ENCODE measurements around the gene HPDL. TPM values are rescaled to one million over a fixed set of nuclear protein-coding genes. Genes with fewer than 3 reads are reported as not detected.
"Not testable (repeated sequence)": the region's sequence is repeated elsewhere in the genome, so short reads cannot be mapped to it uniquely, and the experiment has no call there.

The HPDL gene
- total RNA-seq, 1 donor from 2014 or later: 2.6 TPM

DNA sequence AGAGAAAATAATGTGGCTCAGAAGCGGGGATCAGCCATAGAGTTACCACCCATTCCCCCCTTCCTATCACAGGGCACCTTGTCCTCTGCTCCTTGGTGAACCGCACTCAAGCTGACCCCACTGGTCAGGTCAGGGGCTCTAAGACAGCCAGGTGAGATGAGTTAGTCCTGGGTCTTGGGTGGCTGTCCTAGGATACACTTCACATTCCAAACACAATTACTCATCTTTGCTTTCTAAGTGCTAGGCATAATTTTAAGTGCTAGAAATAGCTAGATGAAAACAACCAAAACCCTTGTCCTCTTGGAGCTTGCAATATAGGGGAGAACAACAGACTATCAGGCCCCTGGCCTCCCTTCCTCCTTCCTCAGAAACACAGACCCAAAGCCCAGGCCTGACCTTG is 21.3 kb downstream of the HPDL start:
- H3K9me3 ChIP-seq (ENCODE audit: control insufficient read depth in 3 of 3, low read length in 3 of 3): no peaks in the 10 kb centered on the region
- H3K27me3 ChIP-seq (ENCODE audit: control insufficient read depth in 3 of 3, insufficient read depth in 3 of 3, low read length in 3 of 3): no peaks in the 10 kb centered on the region
- peaks cover 23 to 26% (median 23%) of the 10 kb centered on the region in 3 donors for H3K36me3 ChIP-seq (ENCODE audit: control insufficient read depth in 3 of 3, insufficient read depth in 3 of 3, low read length in 3 of 3)
- peak overlapping the region; percentile 40 to 65 (median 46) for H3K9ac ChIP-seq (ENCODE audit: low read depth in 1 of 3, low read length in 3 of 3)
- H3K4me1 ChIP-seq (ENCODE audit: control insufficient read depth in 3 of 3, insufficient read depth in 3 of 3, low read length in 3 of 3): peaks cover 38 to 59% (median 42%) of the 10 kb centered on the region in 3 donors
- peak overlapping the region; percentile 93 for H3K27ac ChIP-seq (ENCODE audit: low read depth, low read length)
- H3K4me3 ChIP-seq (ENCODE audit: low read length in 3 of 3): peak overlapping the region in 2 of 3 donors; percentile 8 to 52

DNA sequence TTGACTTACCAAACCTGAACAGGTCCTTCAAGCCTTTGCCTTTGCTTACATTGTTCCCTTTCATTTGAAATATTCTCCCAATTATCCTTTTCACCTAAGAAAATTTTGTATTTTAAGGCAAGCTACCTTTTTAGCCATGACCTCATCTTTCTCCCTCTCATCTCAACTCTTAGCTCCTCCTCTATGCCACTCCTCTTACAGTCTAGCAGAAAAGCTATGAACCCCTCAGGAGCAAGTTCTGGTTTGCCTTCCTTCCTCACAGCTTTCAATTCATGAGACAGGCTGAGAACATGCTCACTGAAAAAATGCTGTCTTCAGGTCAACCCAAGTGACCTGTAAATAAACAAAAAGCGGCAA is 21.9 kb downstream of the HPDL start:
- H3K9ac ChIP-seq (ENCODE audit: low read depth in 1 of 3, low read length in 3 of 3): peak overlapping the region; percentile 40 to 65 (median 46)
- H3K27me3 ChIP-seq (ENCODE audit: control insufficient read depth in 3 of 3, insufficient read depth in 3 of 3, low read length in 3 of 3): no peaks in the 10 kb centered on the region
- peaks cover 17 to 20% (median 17%) of the 10 kb centered on the region in 3 donors for H3K36me3 ChIP-seq (ENCODE audit: control insufficient read depth in 3 of 3, insufficient read depth in 3 of 3, low read length in 3 of 3)
- peaks cover 41 to 59% (median 44%) of the 10 kb centered on the region in 3 donors for H3K4me1 ChIP-seq (ENCODE audit: control insufficient read depth in 3 of 3, insufficient read depth in 3 of 3, low read length in 3 of 3)
- no peaks in the 10 kb centered on the region for H3K9me3 ChIP-seq (ENCODE audit: control insufficient read depth in 3 of 3, low read length in 3 of 3)
- peak overlapping the region; percentile 93 for H3K27ac ChIP-seq (ENCODE audit: low read depth, low read length)
- H3K4me3 ChIP-seq (ENCODE audit: low read length in 3 of 3): peak overlapping the region in 2 of 3 donors; percentile 8 to 35

DNA sequence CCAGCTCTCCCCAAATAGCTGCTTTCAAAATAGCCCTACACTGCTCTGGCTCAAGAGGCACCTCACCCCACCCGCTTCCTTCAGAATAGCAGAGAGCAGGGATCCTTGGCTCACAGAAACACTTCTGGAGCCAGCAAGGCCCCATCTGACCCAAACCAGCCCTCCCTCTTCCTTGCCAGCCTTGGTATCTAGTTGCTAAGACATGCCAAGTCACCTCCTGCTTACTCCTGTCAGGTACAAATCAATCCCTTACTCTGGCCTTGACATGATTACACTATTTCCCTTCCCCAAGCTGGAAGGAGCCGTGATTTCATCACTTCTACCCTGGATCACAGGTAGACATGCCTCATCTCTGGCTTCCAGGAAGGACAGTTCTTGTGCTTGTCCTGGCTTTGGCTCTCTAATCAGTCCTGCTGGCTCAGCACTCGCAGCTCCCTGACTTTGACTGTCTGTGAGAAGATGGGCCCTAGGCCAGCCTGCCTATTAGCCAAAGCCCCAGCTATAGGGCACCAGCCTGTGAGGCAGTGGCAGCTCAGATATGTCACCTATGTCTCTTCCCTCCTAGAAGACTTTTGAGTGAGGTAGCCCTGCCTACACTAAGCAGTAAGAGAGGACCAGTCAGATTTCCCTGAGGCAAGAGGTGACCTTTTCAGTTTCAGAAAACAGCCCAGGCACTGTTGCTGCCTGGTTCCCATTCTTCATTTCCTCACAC is 22.4 kb downstream of the HPDL start:
- Histone ChIP-seq H3K4me1 (ENCODE audit: control insufficient read depth in 3 of 3, insufficient read depth in 3 of 3, low read length in 3 of 3) (peaks cover 47 to 64% (median 49%) of the 10 kb centered on the region in 3 donors), H3K9ac (ENCODE audit: low read depth in 1 of 3, low read length in 3 of 3) (peak overlapping the region; percentile 40 to 65 (median 46)), H3K4me3 (ENCODE audit: low read length in 3 of 3) (peak overlapping the region in 2 of 3 donors; percentile 7 to 8), H3K27ac (ENCODE audit: low read depth, low read length) (peak overlapping the region; percentile 93), H3K36me3 (ENCODE audit: control insufficient read depth in 3 of 3, insufficient read depth in 3 of 3, low read length in 3 of 3) (peaks cover 12 to 16% (median 12%) of the 10 kb centered on the region in 3 donors), H3K27me3 (ENCODE audit: control insufficient read depth in 3 of 3, insufficient read depth in 3 of 3, low read length in 3 of 3) (no peaks in the 10 kb centered on the region), H3K9me3 (ENCODE audit: control insufficient read depth in 3 of 3, low read length in 3 of 3) (no peaks in the 10 kb centered on the region)

DNA sequence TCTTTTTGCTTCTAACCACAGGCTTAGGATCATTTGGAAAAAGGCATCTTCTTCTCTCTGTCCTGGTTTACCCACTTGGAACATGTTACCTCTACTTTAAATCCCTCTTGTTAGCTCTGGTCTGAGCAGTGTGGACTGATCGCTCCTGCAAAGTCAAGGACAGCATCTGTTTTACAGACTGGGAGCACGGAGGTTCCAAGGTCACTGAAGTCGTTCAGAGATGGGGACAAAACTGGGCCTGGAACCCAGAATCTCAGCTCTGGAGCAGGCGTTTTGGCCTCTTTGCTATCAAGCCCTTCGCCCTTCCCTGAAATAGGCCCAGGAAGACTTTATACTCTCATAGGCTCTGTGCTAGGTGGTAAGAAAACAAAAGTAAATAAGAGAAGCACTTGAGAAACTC is 24.8 kb downstream of the HPDL start:
- H3K27me3 ChIP-seq (ENCODE audit: control insufficient read depth in 3 of 3, insufficient read depth in 3 of 3, low read length in 3 of 3): no peaks in the 10 kb centered on the region
- H3K27ac ChIP-seq (ENCODE audit: low read depth, low read length): no peak overlapping the region
- H3K9me3 ChIP-seq (ENCODE audit: control insufficient read depth in 3 of 3, low read length in 3 of 3): no peaks in the 10 kb centered on the region
- H3K36me3 ChIP-seq (ENCODE audit: control insufficient read depth in 3 of 3, insufficient read depth in 3 of 3, low read length in 3 of 3): no peaks in the 10 kb centered on the region
- no peak overlapping the region for H3K4me3 ChIP-seq (ENCODE audit: low read length in 3 of 3)
- peaks cover 49 to 67% (median 52%) of the 10 kb centered on the region in 3 donors for H3K4me1 ChIP-seq (ENCODE audit: control insufficient read depth in 3 of 3, insufficient read depth in 3 of 3, low read length in 3 of 3)
- no peak overlapping the region for H3K9ac ChIP-seq (ENCODE audit: low read depth in 1 of 3, low read length in 3 of 3)

DNA sequence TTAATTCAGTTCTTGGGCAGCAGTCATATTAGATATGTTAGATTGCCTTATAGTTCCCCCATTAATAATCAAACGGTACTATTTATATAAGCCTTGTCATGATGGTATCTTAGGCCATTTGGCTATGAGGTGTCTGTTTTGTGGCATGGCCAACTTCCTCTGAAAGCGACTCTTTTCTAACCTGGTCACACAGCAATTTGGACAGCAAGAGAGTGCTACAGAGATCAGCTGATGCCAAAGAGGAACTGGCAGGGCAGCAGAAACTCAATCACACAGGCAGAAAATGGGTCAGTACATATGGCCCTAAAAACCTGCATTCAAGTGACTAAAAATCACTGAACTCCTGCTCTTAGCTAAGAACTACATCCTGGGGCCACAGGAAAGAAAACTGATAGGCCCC is 27.0 kb downstream of the HPDL start:
- peak overlapping the region; percentile 61 for H3K27ac ChIP-seq (ENCODE audit: low read depth, low read length)
- no peaks in the 10 kb centered on the region for H3K36me3 ChIP-seq (ENCODE audit: control insufficient read depth in 3 of 3, insufficient read depth in 3 of 3, low read length in 3 of 3)
- H3K4me3 ChIP-seq (ENCODE audit: low read length in 3 of 3): no peak overlapping the region
- no peak overlapping the region for H3K9ac ChIP-seq (ENCODE audit: low read depth in 1 of 3, low read length in 3 of 3)
- H3K4me1 ChIP-seq (ENCODE audit: control insufficient read depth in 3 of 3, insufficient read depth in 3 of 3, low read length in 3 of 3): peaks cover 30 to 47% (median 32%) of the 10 kb centered on the region in 3 donors
- H3K27me3 ChIP-seq (ENCODE audit: control insufficient read depth in 3 of 3, insufficient read depth in 3 of 3, low read length in 3 of 3): no peaks in the 10 kb centered on the region
- no peaks in the 10 kb centered on the region for H3K9me3 ChIP-seq (ENCODE audit: control insufficient read depth in 3 of 3, low read length in 3 of 3)

- Histone ChIP-seq H3K9ac (ENCODE audit: low read depth in 1 of 3, low read length in 3 of 3) (no peak overlapping the region), H3K9me3 (ENCODE audit: control insufficient read depth in 3 of 3, low read length in 3 of 3) (no peaks in the 10 kb centered on the region), H3K4me3 (ENCODE audit: low read length in 3 of 3) (no peak overlapping the region), H3K27me3 (ENCODE audit: control insufficient read depth in 3 of 3, insufficient read depth in 3 of 3, low read length in 3 of 3) (no peaks in the 10 kb centered on the region), H3K36me3 (ENCODE audit: control insufficient read depth in 3 of 3, insufficient read depth in 3 of 3, low read length in 3 of 3) (no peaks in the 10 kb centered on the region), H3K4me1 (ENCODE audit: control insufficient read depth in 3 of 3, insufficient read depth in 3 of 3, low read length in 3 of 3) (peaks cover 20 to 35% (median 21%) of the 10 kb centered on the region in 3 donors), H3K27ac (ENCODE audit: low read depth, low read length) (no peak overlapping the region)
Observed at GRCh38 chr1:45354838-45355237, 28.1 kb downstream of the HPDL start.

- Histone ChIP-seq H3K36me3 (ENCODE audit: control insufficient read depth in 3 of 3, insufficient read depth in 3 of 3, low read length in 3 of 3) (no peaks in the 10 kb centered on the region), H3K4me1 (ENCODE audit: control insufficient read depth in 3 of 3, insufficient read depth in 3 of 3, low read length in 3 of 3) (peaks cover 21 to 37% (median 22%) of the 10 kb centered on the region in 3 donors), H3K9ac (ENCODE audit: low read depth in 1 of 3, low read length in 3 of 3) (no peak overlapping the region), H3K27me3 (ENCODE audit: control insufficient read depth in 3 of 3, insufficient read depth in 3 of 3, low read length in 3 of 3) (no peaks in the 10 kb centered on the region), H3K9me3 (ENCODE audit: control insufficient read depth in 3 of 3, low read length in 3 of 3) (no peaks in the 10 kb centered on the region), H3K27ac (ENCODE audit: low read depth, low read length) (peak overlapping the region; percentile 42), H3K4me3 (ENCODE audit: low read length in 3 of 3) (no peak overlapping the region)
Observed at GRCh38 chr1:45355683-45356082, 29.0 kb downstream of the HPDL start.

DNA sequence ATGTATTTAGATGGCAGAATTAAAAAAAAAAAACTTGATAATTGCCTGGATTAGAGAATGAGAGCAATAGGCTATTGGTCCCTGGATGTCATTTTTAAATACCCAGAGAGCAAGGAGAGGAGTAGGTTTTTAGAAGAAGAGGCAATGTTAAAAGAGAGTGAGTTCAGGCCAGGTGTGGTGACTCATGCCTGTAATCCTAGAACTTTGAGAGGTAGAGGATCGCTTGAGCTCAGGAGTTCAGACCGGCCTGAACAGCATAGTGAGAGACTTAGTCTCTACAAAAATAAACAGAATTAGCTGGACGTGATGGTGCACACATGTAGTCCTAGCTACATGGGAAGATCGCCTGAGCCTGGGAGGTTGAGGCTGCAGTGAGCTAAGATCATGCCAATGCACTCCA is 29.5 kb downstream of the HPDL start:
- Histone ChIP-seq H3K9ac (ENCODE audit: low read depth in 1 of 3, low read length in 3 of 3) (peak overlapping the region; percentile 18 to 58 (median 33)), H3K9me3 (ENCODE audit: control insufficient read depth in 3 of 3, low read length in 3 of 3) (no peaks in the 10 kb centered on the region), H3K4me1 (ENCODE audit: control insufficient read depth in 3 of 3, insufficient read depth in 3 of 3, low read length in 3 of 3) (peaks cover 26 to 37% (median 26%) of the 10 kb centered on the region in 3 donors), H3K27ac (ENCODE audit: low read depth, low read length) (peak overlapping the region; percentile 42), H3K36me3 (ENCODE audit: control insufficient read depth in 3 of 3, insufficient read depth in 3 of 3, low read length in 3 of 3) (no peaks in the 10 kb centered on the region), H3K27me3 (ENCODE audit: control insufficient read depth in 3 of 3, insufficient read depth in 3 of 3, low read length in 3 of 3) (no peaks in the 10 kb centered on the region), H3K4me3 (ENCODE audit: low read length in 3 of 3) (no peak overlapping the region)

GRCh38 chr1:45359882-45360513 is 33.3 kb downstream of the HPDL start:
- Histone ChIP-seq H3K4me1 (ENCODE audit: control insufficient read depth in 3 of 3, insufficient read depth in 3 of 3, low read length in 3 of 3) (peaks cover 17 to 23% (median 18%) of the 10 kb centered on the region in 3 donors), H3K27me3 (ENCODE audit: control insufficient read depth in 3 of 3, insufficient read depth in 3 of 3, low read length in 3 of 3) (no peaks in the 10 kb centered on the region), H3K4me3 (ENCODE audit: low read length in 3 of 3) (peak overlapping the region; percentile 2 to 57 (median 47)), H3K27ac (ENCODE audit: low read depth, low read length) (peak overlapping the region; percentile 74), H3K9ac (ENCODE audit: low read depth in 1 of 3, low read length in 3 of 3) (peak overlapping the region; percentile 9 to 66 (median 62)), H3K36me3 (ENCODE audit: control insufficient read depth in 3 of 3, insufficient read depth in 3 of 3, low read length in 3 of 3) (no peaks in the 10 kb centered on the region), H3K9me3 (ENCODE audit: control insufficient read depth in 3 of 3, low read length in 3 of 3) (no peaks in the 10 kb centered on the region)

DNA sequence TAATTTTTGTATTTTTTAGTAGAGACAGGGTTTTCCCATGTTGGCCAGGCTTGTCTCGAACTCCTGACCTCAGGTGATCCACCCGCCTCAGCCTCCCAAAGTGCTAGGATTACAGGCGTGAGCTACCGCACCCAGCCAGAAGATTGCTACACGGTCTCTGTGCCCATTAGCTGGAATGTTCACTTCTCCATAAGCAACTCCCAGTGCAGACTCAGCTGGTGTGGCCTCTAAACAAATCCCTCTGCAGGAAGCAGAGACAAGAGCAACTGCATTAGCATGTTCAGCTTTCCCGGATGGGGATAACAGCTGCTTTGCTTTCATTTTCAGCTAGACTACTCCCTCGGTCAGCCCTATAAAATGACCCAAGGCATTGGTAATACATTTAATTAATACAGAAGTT is 34.3 kb downstream of the HPDL start:
- H3K4me3 ChIP-seq (ENCODE audit: low read length in 3 of 3): peak overlapping the region in 2 of 3 donors; percentile 5 to 45
- peaks cover 15 to 19% (median 18%) of the 10 kb centered on the region in 3 donors for H3K4me1 ChIP-seq (ENCODE audit: control insufficient read depth in 3 of 3, insufficient read depth in 3 of 3, low read length in 3 of 3)
- peak overlapping the region; percentile 74 for H3K27ac ChIP-seq (ENCODE audit: low read depth, low read length)
- H3K27me3 ChIP-seq (ENCODE audit: control insufficient read depth in 3 of 3, insufficient read depth in 3 of 3, low read length in 3 of 3); H3K9me3 ChIP-seq (ENCODE audit: control insufficient read depth in 3 of 3, low read length in 3 of 3); H3K36me3 ChIP-seq (ENCODE audit: control insufficient read depth in 3 of 3, insufficient read depth in 3 of 3, low read length in 3 of 3): not testable (repeated sequence)
- peak overlapping the region; percentile 2 to 63 (median 55) for H3K9ac ChIP-seq (ENCODE audit: low read depth in 1 of 3, low read length in 3 of 3)

Measured in skeletal muscle tissue (tissue), 4 donors.